ENCODE measurements around the gene DAZAP2.

DNA sequence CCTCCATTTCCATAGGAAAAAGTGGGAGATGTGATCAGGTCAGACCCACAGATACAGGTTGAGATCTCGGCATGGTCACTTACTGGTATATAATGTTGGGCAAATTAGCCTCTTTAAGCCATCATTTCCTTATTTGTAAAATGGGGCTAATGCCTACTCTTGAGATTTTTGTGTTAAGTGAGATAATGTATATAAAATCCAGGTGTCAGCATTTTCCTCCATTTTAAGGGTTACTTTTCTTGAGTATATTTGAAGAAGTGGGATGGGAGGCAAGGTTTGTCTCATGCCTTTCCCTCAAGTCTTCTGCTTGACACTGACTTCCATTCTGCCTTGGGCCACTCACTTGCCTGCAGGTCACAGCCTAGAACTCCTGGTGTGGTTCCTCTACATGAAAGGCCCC, 10.7 kb upstream of the DAZAP2 start:
- TF ChIP-seq, protein P1, sequence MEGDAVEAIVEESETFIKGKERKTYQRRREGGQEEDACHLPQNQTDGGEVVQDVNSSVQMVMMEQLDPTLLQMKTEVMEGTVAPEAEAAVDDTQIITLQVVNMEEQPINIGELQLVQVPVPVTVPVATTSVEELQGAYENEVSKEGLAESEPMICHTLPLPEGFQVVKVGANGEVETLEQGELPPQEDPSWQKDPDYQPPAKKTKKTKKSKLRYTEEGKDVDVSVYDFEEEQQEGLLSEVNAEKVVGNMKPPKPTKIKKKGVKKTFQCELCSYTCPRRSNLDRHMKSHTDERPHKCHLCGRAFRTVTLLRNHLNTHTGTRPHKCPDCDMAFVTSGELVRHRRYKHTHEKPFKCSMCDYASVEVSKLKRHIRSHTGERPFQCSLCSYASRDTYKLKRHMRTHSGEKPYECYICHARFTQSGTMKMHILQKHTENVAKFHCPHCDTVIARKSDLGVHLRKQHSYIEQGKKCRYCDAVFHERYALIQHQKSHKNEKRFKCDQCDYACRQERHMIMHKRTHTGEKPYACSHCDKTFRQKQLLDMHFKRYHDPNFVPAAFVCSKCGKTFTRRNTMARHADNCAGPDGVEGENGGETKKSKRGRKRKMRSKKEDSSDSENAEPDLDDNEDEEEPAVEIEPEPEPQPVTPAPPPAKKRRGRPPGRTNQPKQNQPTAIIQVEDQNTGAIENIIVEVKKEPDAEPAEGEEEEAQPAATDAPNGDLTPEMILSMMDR (IDR thresholded peaks at IDR 0.05; ENCODE audit: poor library complexity), result no peak
- TF ChIP-seq EZH2phosphoT487 (IDR thresholded peaks at IDR 0.05; ENCODE audit: low read depth, severe bottlenecking, unreplicated experiment), result no peak

Data from hepatocyte (in vitro differentiated cells).